ENCODE measurements around the gene IFNA21.
"Not testable (repeated sequence)": the region's sequence is repeated elsewhere in the genome, so short reads cannot be mapped to it uniquely, and the experiment has no call there.

The IFNA21 gene

GRCh38 chr9:21166560-21166959 is at the start of gene IFNA21:
Gene IFNA21, minus strand, starts transcription at chr9:21166660. Its CDS starts 48 bp downstream, at chr9:21166612.
- not testable (repeated sequence) for H3K27ac ChIP-seq

GRCh38 chr9:21213411-21214326 is 47.2 kb upstream of the IFNA21 start:
- peak; percentile 12; the same call in 1 of the 2 replicates for TF ChIP-seq CTCF (conservative IDR thresholded peaks at IDR 0.05)
- not testable (repeated sequence) for H3K27ac ChIP-seq

GRCh38 chr9:21212160-21212559 is 45.7 kb upstream of the IFNA21 start:
- H3K27ac ChIP-seq, result not testable (repeated sequence)

GRCh38 chr9:21210782-21211181 is 44.3 kb upstream of the IFNA21 start:
- not testable (repeated sequence) for H3K27ac ChIP-seq

GRCh38 chr9:21210311-21210710 is 43.9 kb upstream of the IFNA21 start:
- no peak for TF ChIP-seq CTCF (conservative IDR thresholded peaks at IDR 0.05)
- H3K27ac ChIP-seq, result no peak overlapping the region

GRCh38 chr9:21207043-21207442 is 40.6 kb upstream of the IFNA21 start, which contains the start of gene IFNA10:
Gene IFNA10, minus strand, starts transcription at chr9:21207143. Its CDS starts 46 bp downstream, at chr9:21207097.
- not testable (repeated sequence) for H3K27ac ChIP-seq

GRCh38 chr9:21205204-21205603 is 38.7 kb upstream of the IFNA21 start:
- TF ChIP-seq CTCF (conservative IDR thresholded peaks at IDR 0.05), result no peak
- H3K27ac ChIP-seq, result no peak overlapping the region

GRCh38 chr9:21202105-21202504 is 35.6 kb upstream of the IFNA21 start, which contains the start of gene IFNA7:
Gene IFNA7, minus strand, starts transcription at chr9:21202205. Its CDS starts 40 bp downstream, at chr9:21202165.
- H3K27ac ChIP-seq, result not testable (repeated sequence)

GRCh38 chr9:21194867-21195776 is 28.7 kb upstream of the IFNA21 start:
- H3K27ac ChIP-seq, result not testable (repeated sequence)
- TF ChIP-seq CTCF (conservative IDR thresholded peaks at IDR 0.05), result peak; percentile 65

- not testable (repeated sequence) for H3K27ac ChIP-seq
Measured at GRCh38 chr9:21187487-21187886, 21.0 kb upstream of the IFNA21 start, which contains the start of gene IFNA4. Gene IFNA4, minus strand, starts transcription at chr9:21187587. Its CDS starts 56 bp downstream, at chr9:21187531.

All from VCaP (cell line).